Endothelial cell of umbilical vein (primary cell): ENCODE results near the gene SPATA31E1. TPM values are rescaled to one million over a fixed set of nuclear protein-coding genes. Genes with fewer than 3 reads are reported as not detected.

Experiments
- BruUV-seq: library from RNA; stranded (reverse); fragments of 400-500 nt; replicated peaks from 2 replicates; lab custom pipeline; 2021; lab: Mats Ljungman, UMichigan
- CTCF ChIA-PET: fragments of 300-600, 350-600 bp; sonication (Branson Sonifier 250); formaldehyde crosslinking; loops from one replicate; lab custom pipeline; 2021; ENCODE audit warnings: antibody characterized with exemption, inconsistent platforms; lab: Charles Lee
- POLR2A ChIA-PET: fragments of 300-600, 350-600 bp; sonication (Branson Sonifier 250); formaldehyde crosslinking; loops from one replicate; lab custom pipeline; 2021; ENCODE audit warnings: antibody characterized with exemption, inconsistent platforms; lab: Charles Lee
- DNase-seq: peaks from one replicate; pipeline ENCODE4 v3.0.0-alpha.2; 2011; ENCODE audit warnings: low read depth, low spot score
- FAIRE-seq: peaks from 2 replicates; lab custom pipeline; 2011; peaks lifted over from hg19 to GRCh38; lab: Jason Lieb, UNC
- H2AFZ ChIP-seq: 2 replicates; pipeline ENCODE4 v1.6.0; 2012; ENCODE audit warnings: low read depth, low read length, control low read depth, inconsistent platforms
- H3K27ac ChIP-seq: 2 replicates; pipeline ENCODE4 v1.5.1; 2011; ENCODE audit warnings: low read depth, mild to moderate bottlenecking, control low read depth, low read length, moderate library complexity; ENCODE audit not compliant: insufficient read depth
- H3K27me3 ChIP-seq, 2 experiments: 2 replicates each; pipeline versions ENCODE4 v1.6.0 to v1.6.1; 2011; ENCODE audit warnings: low read length in 2 of 2, mixed read lengths in 1 of 2; ENCODE audit not compliant: control insufficient read depth in 2 of 2, insufficient read depth in 2 of 2
- H3K36me3 ChIP-seq, 2 experiments: 2 replicates in 1 of 2; 3 replicates in 1 of 2; pipeline ENCODE4 v1.5.1; 2011; ENCODE audit warnings: low read length in 2 of 2, mild to moderate bottlenecking in 1 of 2, moderate library complexity in 1 of 2; ENCODE audit not compliant: control insufficient read depth in 2 of 2, insufficient read depth in 2 of 2; ENCODE audit errors: extremely low read depth in 1 of 2
- H3K4me1 ChIP-seq: 3 replicates; pipeline ENCODE4 v1.5.1; 2011; ENCODE audit warnings: mild to moderate bottlenecking, low read length; ENCODE audit not compliant: control insufficient read depth, insufficient read depth; ENCODE audit errors: extremely low read depth
- H3K4me2 ChIP-seq: 2 replicates; pipeline ENCODE4 v1.6.1; 2011; ENCODE audit warnings: low read length, control low read depth, mixed read lengths; ENCODE audit not compliant: insufficient read depth
- H3K4me3 ChIP-seq, 3 experiments: fragments of 200-600 bp in 1 of 3; sonication (generic), shearing (Covaris generic) in 1 of 3; replicated peaks in 1 of 3; 2 replicates each; pipeline ENCODE4 v1.5.1; 2011 to 2016; ENCODE audit warnings: control low read depth in 3 of 3, low read length in 3 of 3, mild to moderate bottlenecking in 2 of 3, inconsistent platforms in 1 of 3, low read depth in 1 of 3, moderate library complexity in 1 of 3; ENCODE audit not compliant: insufficient read depth in 1 of 3
- H3K79me2 ChIP-seq: 2 replicates; pipeline ENCODE4 v1.6.0; 2012; ENCODE audit warnings: low read length, inconsistent platforms; ENCODE audit not compliant: control insufficient read depth, insufficient read depth
- H3K9ac ChIP-seq: replicated peaks from 2 replicates; pipeline ENCODE3; 2011; ENCODE audit warnings: low read length, control low read depth; ENCODE audit not compliant: insufficient read depth; ENCODE audit errors: extremely low read depth
- H3K9me1 ChIP-seq: replicated peaks from 3 replicates; pipeline ENCODE4 v1.6.0; 2011; ENCODE audit warnings: mild to moderate bottlenecking, low read length; ENCODE audit not compliant: control insufficient read depth, insufficient read depth; ENCODE audit errors: extremely low read depth
- H3K9me3 ChIP-seq: replicated peaks from 2 replicates; pipeline ENCODE4 v1.5.1; 2012; ENCODE audit warnings: low read length, inconsistent platforms; ENCODE audit not compliant: control insufficient read depth, insufficient read depth
- H4K20me1 ChIP-seq: replicated peaks from 2 replicates; pipeline ENCODE3; 2011; ENCODE audit warnings: mild to moderate bottlenecking, low read length; ENCODE audit not compliant: control insufficient read depth, insufficient read depth; ENCODE audit errors: extremely low read depth
- CTCF ChIP-seq, 2 donors: IDR thresholded peaks; 1 replicate in 1 of 2; 2 replicates in 1 of 2; pipeline ENCODE4 v1.5.1; 2011; ENCODE audit warnings: low read length in 2 of 2, mild to moderate bottlenecking in 2 of 2, moderate library complexity in 2 of 2, control low read depth in 1 of 2, inconsistent platforms in 1 of 2, low read depth in 1 of 2; ENCODE audit not compliant: insufficient read depth in 1 of 2; ENCODE audit errors: extremely low read depth in 1 of 2
- FOS ChIP-seq: IDR thresholded peaks from 2 replicates; pipeline ENCODE4 v1.6.1; 2011; ENCODE audit warnings: mild to moderate bottlenecking, low read length, moderate library complexity, borderline replicate concordance; ENCODE audit not compliant: insufficient read depth
- GATA2 ChIP-seq: IDR thresholded peaks from 2 replicates; pipeline ENCODE4 v1.7.0; 2011; ENCODE audit warnings: low read depth, mild to moderate bottlenecking, moderate library complexity, mixed read lengths, low read length; ENCODE audit not compliant: insufficient read length, insufficient read depth
- JUN ChIP-seq: IDR thresholded peaks from 2 replicates; pipeline ENCODE4 v1.6.1; 2011; ENCODE audit warnings: borderline replicate concordance, low read depth; ENCODE audit not compliant: insufficient read length, insufficient read depth
- MAX ChIP-seq: IDR thresholded peaks from 2 replicates; pipeline ENCODE4 v1.6.1; 2011; ENCODE audit not compliant: insufficient read depth, insufficient read length
- POLR2AphosphoS5 ChIP-seq: IDR thresholded peaks from 2 replicates; pipeline ENCODE4 v1.6.1; 2012; ENCODE audit warnings: low read depth, mild to moderate bottlenecking, control low read depth, low read length, moderate library complexity; ENCODE audit not compliant: insufficient read depth
- dilution Hi-C: fragments of 300-500 bp; cut with MboI; formaldehyde crosslinking; loops from one replicate; pipeline ENCODE4 v1.15.0; 2019; ENCODE audit warnings: low sequenced_read_pairs; ENCODE audit not compliant: extremely low pct_ligation_motif_present
- intact Hi-C: fragments of 100-400 bp; cut with micrococcal nuclease; formaldehyde crosslinking; loops from one replicate; pipeline ENCODE4 v1.10.0; 2022
- polyA plus RNA-seq, 4 experiments: library from polyadenylated mRNA; depleted of rRNA in 3 of 4; stranded (reverse) in 3 of 4; unstranded in 1 of 4; fragments of >200 nt; gene quantifications; 2 replicates each; pipeline versions ENCODE4 v1.2.1 to v1.2.3, GENCODE V29; 2011 to 2012; ENCODE audit warnings: missing spikeins in 1 of 4
- total RNA-seq: library from RNA; stranded (reverse); gene quantifications from 2 replicates; pipeline ENCODE4 v1.2.3, GENCODE V29; 2021

SPATA31E1 gene
- total and polyA plus RNA-seq, 2 donors (not counting 3 experiments of a cell fraction or from before 2014, with no cell fraction given): not detected

- DNase-seq: no peak
Observed at GRCh38 chr9:87836951-87837705, 45.5 kb upstream of the SPATA31E1 start.

GRCh38 chr9:87840134-87840533, 42.5 kb upstream of the SPATA31E1 start:
- no peaks in the 10 kb centered on the region for H3K9me1 ChIP-seq
- H2AFZ ChIP-seq: no peak overlapping the region
- intact Hi-C loops (no loop called here), dilution Hi-C loops (no loop called here)
- FAIRE-seq (no peak), DNase-seq (no peak)
- H3K79me2 ChIP-seq: no peaks in the 10 kb centered on the region
- H3K9ac ChIP-seq: no peak overlapping the region
- no peaks in the 10 kb centered on the region for H3K9me3 ChIP-seq
- H3K27me3 ChIP-seq: peaks cover 0 to 3% of the 10 kb centered on the region in 2 experiments
- no peak overlapping the region for H3K4me2 ChIP-seq
- CTCF ChIA-PET: no interaction called here
- H3K27ac ChIP-seq: no peak overlapping the region
- BruUV-seq: no TSS peak
- no peaks in the 10 kb centered on the region for H3K4me1 ChIP-seq
- TF ChIP-seq CTCF (IDR thresholded peaks at IDR 0.05; ENCODE audit: extremely low read depth in 1 of 2, insufficient read depth in 1 of 2, low read depth in 1 of 2, low read length in 2 of 2): no peak
- no peak for TF ChIP-seq POLR2AphosphoS5
- no peak for TF ChIP-seq MAX
- no peak for TF ChIP-seq JUN
- no peak for TF ChIP-seq FOS
- TF ChIP-seq GATA2: no peak
- POLR2A ChIA-PET: no interaction called here
- no peaks in the 10 kb centered on the region for H4K20me1 ChIP-seq
- H3K4me3 ChIP-seq: no peak overlapping the region
- no peaks in the 10 kb centered on the region for H3K36me3 ChIP-seq

More at GRCh38 chr9:87836951-87837705, 45.5 kb upstream of the SPATA31E1 start:
- FAIRE-seq: no peak
- Histone ChIP-seq H3K4me2 (no peak overlapping the region), H3K27me3 (peaks cover 0 to 2% of the 10 kb centered on the region in 2 experiments), H3K9me1 (no peaks in the 10 kb centered on the region), H3K9ac (no peak overlapping the region), H3K36me3 (no peaks in the 10 kb centered on the region), H3K27ac (no peak overlapping the region), H3K9me3 (no peaks in the 10 kb centered on the region), H3K4me3 (no peak overlapping the region), H4K20me1 (no peaks in the 10 kb centered on the region), H3K4me1 (no peaks in the 10 kb centered on the region), H2AFZ (no peak overlapping the region), H3K79me2 (no peaks in the 10 kb centered on the region)
- TF ChIP-seq POLR2AphosphoS5: no peak
- dilution Hi-C loops (no loop called here), intact Hi-C loops (no loop called here)
- CTCF ChIA-PET: no interaction called here
- POLR2A ChIA-PET: no interaction called here
- BruUV-seq: no TSS peak
